Karpas-422 (cell line): ENCODE data around the gene EPB41L2. TPM values are rescaled to one million over a fixed set of nuclear protein-coding genes. Genes with fewer than 3 reads are reported as not detected.

ENCODE experiments used
- DNase-seq: peaks from one replicate; pipeline ENCODE4 v3.0.0-alpha.2; 2015
- H2AFZ ChIP-seq: fragments of 200-600 bp; sonication (generic); 2 replicates; pipeline ENCODE4 v1.6.1; 2014; ENCODE audit warnings: antibody characterized with exemption, low read length, mixed read lengths
- H3K27ac ChIP-seq: fragments of 200-600 bp; sonication (generic); 2 replicates; pipeline ENCODE4 v1.5.1; 2014; ENCODE audit warnings: mild to moderate bottlenecking, low read length, moderate library complexity
- H3K27me3 ChIP-seq: fragments of 200-600 bp; sonication (generic); 2 replicates; pipeline ENCODE4 v1.6.1; 2014; ENCODE audit warnings: low read length, mixed read lengths
- H3K36me3 ChIP-seq: fragments of 200-600 bp; sonication (generic); 2 replicates; pipeline ENCODE4 v1.6.1; 2014; ENCODE audit warnings: low read length, mixed read lengths; ENCODE audit not compliant: insufficient read depth
- H3K4me1 ChIP-seq: fragments of 200-600 bp; sonication (generic); 2 replicates; pipeline ENCODE4 v1.6.1; 2014; ENCODE audit warnings: mild to moderate bottlenecking, low read length, mixed read lengths
- H3K4me2 ChIP-seq: fragments of 200-600 bp; sonication (generic); 2 replicates; pipeline ENCODE4 v1.6.1; 2014; ENCODE audit warnings: low read length, low read depth, mild to moderate bottlenecking; ENCODE audit not compliant: poor library complexity, severe bottlenecking
- H3K4me3 ChIP-seq: fragments of 200-600 bp; sonication (generic); 2 replicates; pipeline ENCODE4 v1.5.1; 2014; ENCODE audit warnings: mild to moderate bottlenecking, antibody characterized with exemption, low read length, mixed read lengths
- H3K79me2 ChIP-seq: fragments of 200-600 bp; sonication (generic); 2 replicates; pipeline ENCODE4 v1.6.1; 2014; ENCODE audit warnings: mild to moderate bottlenecking, low read length, mixed read lengths
- H3K9ac ChIP-seq: fragments of 200-600 bp; sonication (generic); 2 replicates; pipeline ENCODE4 v1.6.0; 2014; ENCODE audit warnings: low read length
- H3K9me2 ChIP-seq: fragments of 200-600 bp; sonication (generic), shearing (Covaris generic); replicated peaks from 2 replicates; pipeline ENCODE4 v1.6.0; 2014; ENCODE audit warnings: mild to moderate bottlenecking, low read length, moderate library complexity; ENCODE audit not compliant: insufficient read depth
- H3K9me3 ChIP-seq: fragments of 300-700, 200-600 bp; sonication (generic); 2 replicates; pipeline ENCODE4 v1.6.1; 2014; ENCODE audit warnings: low read length, mixed read lengths
- H4K20me1 ChIP-seq: fragments of 200-600 bp; sonication (generic); 2 replicates; pipeline ENCODE4 v1.6.1; 2014; ENCODE audit warnings: mild to moderate bottlenecking, antibody characterized with exemption, low read length, low read depth; ENCODE audit not compliant: insufficient read depth
- total RNA-seq: library from RNA; depleted of rRNA; stranded (reverse); fragments of >200 nt; shearing (Covaris generic); gene quantifications from 2 replicates; pipeline ENCODE4 v1.2.3, GENCODE V29; 2014; ENCODE audit warnings: low replicate concordance

Gene EPB41L2
- total RNA-seq, 1 experiment from 2014 or later: 1.7 TPM

GRCh38 chr6:130889423-130889822 lies 173.6 kb downstream of the EPB41L2 start:
- Histone ChIP-seq H3K9me2 (no peaks in the 10 kb centered on the region), H4K20me1 (no peaks in the 10 kb centered on the region), H3K9ac (no peak overlapping the region)

GRCh38 chr6:130888246-130888645 lies 174.8 kb downstream of the EPB41L2 start:
- H3K4me1 ChIP-seq: no peaks in the 10 kb centered on the region
- H3K36me3 ChIP-seq: no peaks in the 10 kb centered on the region
- H3K79me2 ChIP-seq: no peaks in the 10 kb centered on the region
- no peaks in the 10 kb centered on the region for H3K9me3 ChIP-seq
- no peaks in the 10 kb centered on the region for H4K20me1 ChIP-seq
- H3K4me3 ChIP-seq: no peak overlapping the region
- no peak for DNase-seq
- H3K27me3 ChIP-seq: no peaks in the 10 kb centered on the region
- no peak overlapping the region for H3K4me2 ChIP-seq
- H3K27ac ChIP-seq: no peak overlapping the region
- no peak overlapping the region for H2AFZ ChIP-seq
- H3K9ac ChIP-seq: no peak overlapping the region
- H3K9me2 ChIP-seq: no peaks in the 10 kb centered on the region

More at GRCh38 chr6:130889423-130889822, 173.6 kb downstream of the EPB41L2 start:
- Histone ChIP-seq H3K79me2 (no peaks in the 10 kb centered on the region), H3K36me3 (no peaks in the 10 kb centered on the region), H3K4me1 (no peaks in the 10 kb centered on the region), H3K9me3 (no peaks in the 10 kb centered on the region), H3K27me3 (no peaks in the 10 kb centered on the region), H3K4me3 (no peak overlapping the region), H3K27ac (no peak overlapping the region), H2AFZ (no peak overlapping the region), H3K4me2 (no peak overlapping the region)
- no peak for DNase-seq

- Histone ChIP-seq H2AFZ (no peak overlapping the region), H3K4me1 (no peaks in the 10 kb centered on the region), H3K9ac (no peak overlapping the region), H3K79me2 (no peaks in the 10 kb centered on the region), H3K27me3 (no peaks in the 10 kb centered on the region), H3K9me3 (no peaks in the 10 kb centered on the region), H3K9me2 (no peaks in the 10 kb centered on the region), H3K4me3 (no peak overlapping the region), H3K36me3 (no peaks in the 10 kb centered on the region), H4K20me1 (no peaks in the 10 kb centered on the region), H3K27ac (no peak overlapping the region), H3K4me2 (no peak overlapping the region)
- no peak for DNase-seq
Observed at GRCh38 chr6:130886966-130887365, 176.1 kb downstream of the EPB41L2 start.

- Histone ChIP-seq H3K4me1 (no peaks in the 10 kb centered on the region), H3K9me2 (no peaks in the 10 kb centered on the region), H3K79me2 (no peaks in the 10 kb centered on the region), H3K4me2 (no peak overlapping the region), H2AFZ (no peak overlapping the region), H3K27ac (no peak overlapping the region), H3K4me3 (no peak overlapping the region), H4K20me1 (no peaks in the 10 kb centered on the region), H3K27me3 (no peaks in the 10 kb centered on the region), H3K9ac (no peak overlapping the region), H3K9me3 (no peaks in the 10 kb centered on the region), H3K36me3 (no peaks in the 10 kb centered on the region)
- peak; percentile 92 for DNase-seq
Observed at GRCh38 chr6:130885392-130886192, 177.5 kb downstream of the EPB41L2 start.

GRCh38 chr6:130882370-130882769 lies 180.7 kb downstream of the EPB41L2 start:
- Histone ChIP-seq H3K27ac (no peak overlapping the region), H3K9ac (no peak overlapping the region), H3K27me3 (no peaks in the 10 kb centered on the region), H3K9me2 (no peaks in the 10 kb centered on the region), H3K36me3 (no peaks in the 10 kb centered on the region), H3K4me1 (no peaks in the 10 kb centered on the region), H3K4me3 (no peak overlapping the region), H3K79me2 (no peaks in the 10 kb centered on the region), H4K20me1 (no peaks in the 10 kb centered on the region), H2AFZ (no peak overlapping the region), H3K4me2 (no peak overlapping the region), H3K9me3 (no peaks in the 10 kb centered on the region)
- DNase-seq: no peak

- Histone ChIP-seq H3K36me3 (no peaks in the 10 kb centered on the region), H3K4me2 (no peak overlapping the region), H4K20me1 (no peaks in the 10 kb centered on the region), H3K4me3 (no peak overlapping the region), H2AFZ (no peak overlapping the region), H3K79me2 (no peaks in the 10 kb centered on the region), H3K9me2 (no peaks in the 10 kb centered on the region), H3K4me1 (no peaks in the 10 kb centered on the region), H3K9me3 (no peaks in the 10 kb centered on the region), H3K27me3 (no peaks in the 10 kb centered on the region), H3K9ac (no peak overlapping the region), H3K27ac (no peak overlapping the region)
- no peak for DNase-seq
Observed at GRCh38 chr6:130879826-130880225, 183.2 kb downstream of the EPB41L2 start.

- H3K4me2 ChIP-seq: no peak overlapping the region
- no peak overlapping the region for H3K27ac ChIP-seq
- H3K36me3 ChIP-seq: no peaks in the 10 kb centered on the region
- no peaks in the 10 kb centered on the region for H4K20me1 ChIP-seq
- no peaks in the 10 kb centered on the region for H3K79me2 ChIP-seq
- H3K27me3 ChIP-seq: no peaks in the 10 kb centered on the region
- H3K9me3 ChIP-seq: no peaks in the 10 kb centered on the region
- H3K9me2 ChIP-seq: no peaks in the 10 kb centered on the region
- DNase-seq: no peak
- no peak overlapping the region for H3K4me3 ChIP-seq
- H2AFZ ChIP-seq: no peak overlapping the region
- H3K9ac ChIP-seq: no peak overlapping the region
- H3K4me1 ChIP-seq: no peaks in the 10 kb centered on the region
Observed at GRCh38 chr6:130873746-130874145, 189.3 kb downstream of the EPB41L2 start.

GRCh38 chr6:130872250-130873095 lies 190.6 kb downstream of the EPB41L2 start:
- Histone ChIP-seq H3K79me2 (no peaks in the 10 kb centered on the region), H3K36me3 (no peaks in the 10 kb centered on the region), H3K27me3 (no peaks in the 10 kb centered on the region), H3K27ac (no peak overlapping the region), H3K4me1 (no peaks in the 10 kb centered on the region), H3K4me2 (no peak overlapping the region), H3K9me2 (no peaks in the 10 kb centered on the region), H3K9me3 (no peaks in the 10 kb centered on the region), H4K20me1 (no peaks in the 10 kb centered on the region), H3K4me3 (no peak overlapping the region), H3K9ac (no peak overlapping the region), H2AFZ (no peak overlapping the region)
- DNase-seq: peak; percentile 86
